HG02759 (cell line): Measurements from ENCODE around the gene MAST4.
"Not testable (repeated sequence)": the region's sequence is repeated elsewhere in the genome, so short reads cannot be mapped to it uniquely, and the experiment has no call there.

Experiments used
- ATAC-seq: cut with Tn5 transposase; IDR thresholded peaks from one replicate; pipeline ENCODE4 v1.9.1; 2021; ENCODE audit warnings: mild to moderate bottlenecking, moderate library complexity; ENCODE audit not compliant: unreplicated experiment

The MAST4 gene

DNA sequence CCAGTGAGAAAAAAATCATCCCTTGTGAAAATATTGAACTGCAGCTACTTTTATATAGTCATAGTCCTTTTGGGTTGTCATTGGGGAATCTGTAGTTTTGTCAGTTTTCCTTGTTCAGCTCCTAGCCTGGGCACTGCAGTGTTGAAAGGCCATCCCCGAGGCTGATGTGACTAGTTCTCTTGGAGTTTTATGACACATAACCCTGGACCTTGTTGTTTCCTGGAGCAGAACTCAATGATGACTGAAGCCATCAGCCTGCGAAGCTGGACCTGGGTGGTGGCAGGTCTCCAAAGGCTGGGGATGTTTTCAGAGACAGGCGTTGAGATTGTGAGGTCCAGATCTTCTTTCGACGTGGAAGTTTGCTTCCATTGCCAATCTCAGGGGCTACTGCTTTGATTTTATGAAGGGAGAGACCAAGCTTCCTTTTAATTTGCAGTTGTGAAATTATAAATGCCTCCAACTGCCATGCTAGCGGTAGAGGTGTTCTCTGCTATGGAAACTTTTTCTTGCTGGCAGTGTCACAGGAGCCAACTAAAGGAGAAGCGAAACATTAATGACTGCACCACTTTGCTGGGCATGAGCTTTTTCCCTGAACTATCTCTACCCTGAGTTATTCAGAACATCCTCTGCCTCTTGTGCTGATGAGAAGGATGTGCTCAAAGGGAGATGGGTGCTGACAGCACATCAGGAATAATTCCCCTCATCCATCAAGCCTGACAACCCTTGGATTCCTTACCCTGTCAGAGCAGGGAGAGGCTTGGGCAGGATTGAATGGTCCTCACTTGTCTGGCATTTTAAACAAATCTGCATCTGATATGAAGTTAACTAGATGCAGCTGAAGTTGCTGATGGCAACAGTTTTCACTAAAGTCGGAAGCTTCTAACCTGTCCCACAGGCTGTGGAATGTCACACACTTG lies 209.6 kb downstream of the MAST4 start:
- no peak for ATAC-seq

DNA sequence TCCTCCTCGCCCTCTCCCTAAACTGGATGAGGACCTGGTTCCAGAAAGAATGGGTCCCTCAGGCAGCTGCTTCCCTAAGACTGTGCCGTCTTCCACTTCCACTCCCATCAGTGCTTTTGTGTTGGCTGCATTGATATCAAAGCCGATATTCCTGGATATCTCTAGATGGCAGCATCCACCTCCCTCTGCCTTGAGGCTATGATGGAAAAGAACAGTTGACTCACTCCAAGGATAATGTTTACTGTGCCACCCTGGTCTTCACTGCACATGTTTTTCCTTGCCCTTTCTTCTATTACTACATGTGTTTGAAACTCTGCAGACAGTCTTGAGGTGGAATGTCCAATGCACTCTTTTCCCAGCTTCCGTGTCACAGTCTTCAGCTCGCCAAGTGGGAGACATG lies 211.6 kb downstream of the MAST4 start:
- no peak for ATAC-seq

- no peak for ATAC-seq
These were observed 212.5 kb downstream of the MAST4 start for GRCh38 chr5:66808663-66809062.

DNA sequence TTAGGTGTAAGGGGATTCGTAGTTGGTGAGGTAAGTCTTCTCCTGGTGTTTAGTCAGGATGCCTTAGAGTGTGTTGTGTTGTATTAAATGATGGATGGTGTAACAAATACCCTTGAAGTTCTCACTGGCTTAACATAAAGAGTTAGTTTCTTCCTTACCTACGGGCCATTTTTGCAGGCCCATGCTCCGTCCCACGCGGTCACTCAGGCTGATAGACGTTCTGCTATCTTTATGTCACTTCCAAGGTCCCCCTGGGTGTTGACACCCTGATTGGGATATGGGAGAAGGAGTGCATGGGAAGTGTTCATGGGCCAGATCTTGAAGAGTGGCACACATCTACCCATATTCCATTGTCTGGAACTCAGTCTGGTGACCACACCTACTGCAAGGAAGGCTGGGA lies 214.0 kb downstream of the MAST4 start:
- no peak for ATAC-seq

GRCh38 chr5:66810848-66811261 lies 214.7 kb downstream of the MAST4 start:
- ATAC-seq, result no peak

GRCh38 chr5:66812291-66812690 lies 216.1 kb downstream of the MAST4 start:
- ATAC-seq, result no peak

DNA sequence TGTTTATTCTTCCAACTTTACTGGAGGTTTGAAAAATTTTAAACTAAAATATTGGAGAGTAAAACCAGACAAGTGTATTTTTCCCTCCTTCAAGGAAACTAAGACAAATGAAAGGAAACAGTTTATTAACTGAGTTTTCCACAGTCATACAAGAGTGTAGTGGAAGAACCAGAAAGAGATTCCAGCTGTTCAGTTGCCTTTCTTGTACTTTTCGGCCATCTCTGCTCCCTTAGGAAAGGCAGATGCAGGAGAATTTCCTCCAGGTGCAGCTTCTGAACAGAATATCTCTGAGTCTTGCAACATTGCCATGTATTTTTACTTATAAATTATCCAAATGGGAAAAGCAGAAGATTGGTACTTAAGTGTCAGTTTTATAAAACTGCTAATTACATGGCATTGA lies 217.1 kb downstream of the MAST4 start:
- no peak for ATAC-seq

GRCh38 chr5:66814146-66814991 lies 218.2 kb downstream of the MAST4 start:
- ATAC-seq, result no peak

- no peak for ATAC-seq
These were observed 222.2 kb downstream of the MAST4 start for GRCh38 chr5:66818304-66818934.

GRCh38 chr5:66818935-66819328 lies 222.7 kb downstream of the MAST4 start:
- no peak for ATAC-seq

- no peak for ATAC-seq
These were observed 224.5 kb downstream of the MAST4 start for GRCh38 chr5:66820630-66821207.

- ATAC-seq, result no peak
These were observed 225.7 kb downstream of the MAST4 start for GRCh38 chr5:66821688-66822429.

- not testable (repeated sequence) for ATAC-seq
These were observed 226.7 kb downstream of the MAST4 start for GRCh38 chr5:66822906-66823305.

- no peak for ATAC-seq
These were observed 228.3 kb downstream of the MAST4 start for GRCh38 chr5:66824476-66824875.

DNA sequence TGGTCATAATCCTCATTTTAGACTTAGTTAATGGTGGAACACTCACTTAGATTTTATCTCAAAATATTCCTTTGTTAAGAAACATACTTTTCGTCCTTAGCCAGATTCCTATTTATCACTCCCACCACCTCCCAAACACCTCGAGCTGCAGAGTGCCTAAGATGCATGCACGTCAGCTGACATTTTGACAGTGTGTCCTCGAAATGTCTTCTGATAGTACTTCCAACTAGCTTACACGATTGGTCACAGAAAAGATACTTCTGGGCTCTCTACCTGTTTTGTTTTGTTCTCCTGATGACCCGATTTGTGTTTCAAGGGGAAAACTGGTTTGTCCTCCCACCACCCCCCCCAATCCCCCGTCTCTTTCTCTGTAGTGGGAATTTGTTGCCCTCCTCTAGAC lies 230.1 kb downstream of the MAST4 start:
- ATAC-seq, result no peak

DNA sequence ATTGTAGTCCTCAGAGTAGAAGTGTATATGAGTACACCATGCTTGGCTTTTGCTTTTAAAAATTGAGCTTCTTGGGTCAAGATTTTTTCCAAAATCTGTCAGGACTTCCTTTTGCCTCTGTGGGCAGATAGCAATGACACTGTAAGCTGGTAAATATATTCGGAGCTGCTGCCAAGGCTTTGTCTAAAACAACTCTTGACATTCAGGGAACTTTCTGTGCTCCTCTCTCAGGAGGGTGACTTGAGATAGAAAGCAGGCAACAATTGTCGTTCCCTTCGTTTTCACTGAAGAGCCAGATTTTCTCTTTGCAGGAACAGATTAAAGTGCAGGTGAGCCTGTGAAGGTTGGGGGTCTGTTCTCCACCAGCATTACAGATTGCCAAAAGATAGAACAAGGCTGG lies 230.5 kb downstream of the MAST4 start:
- ATAC-seq, result no peak

GRCh38 chr5:66828046-66828547 lies 231.9 kb downstream of the MAST4 start:
- ATAC-seq, result peak; percentile 31

- peak; percentile 65 for ATAC-seq
These were observed 232.6 kb downstream of the MAST4 start for GRCh38 chr5:66828548-66829357.

DNA sequence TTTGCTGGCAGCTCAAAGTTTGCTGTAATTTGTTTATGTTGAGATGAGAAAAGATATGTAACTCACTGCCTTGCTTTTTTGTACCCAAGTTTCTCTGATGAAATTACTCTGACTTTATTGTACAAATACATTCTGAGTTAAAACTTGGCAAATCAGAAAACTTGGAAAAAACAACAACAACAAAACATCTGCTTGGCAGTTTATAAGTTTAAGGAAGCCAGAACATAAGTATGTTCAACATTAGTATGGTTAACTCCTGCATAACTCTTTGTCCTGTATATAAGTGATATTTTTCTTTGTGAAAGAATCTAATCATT lies 233.1 kb downstream of the MAST4 start:
- ATAC-seq, result no peak
